Measurements from ENCODE around the gene KRT6B.

Gene KRT6B

DNA sequence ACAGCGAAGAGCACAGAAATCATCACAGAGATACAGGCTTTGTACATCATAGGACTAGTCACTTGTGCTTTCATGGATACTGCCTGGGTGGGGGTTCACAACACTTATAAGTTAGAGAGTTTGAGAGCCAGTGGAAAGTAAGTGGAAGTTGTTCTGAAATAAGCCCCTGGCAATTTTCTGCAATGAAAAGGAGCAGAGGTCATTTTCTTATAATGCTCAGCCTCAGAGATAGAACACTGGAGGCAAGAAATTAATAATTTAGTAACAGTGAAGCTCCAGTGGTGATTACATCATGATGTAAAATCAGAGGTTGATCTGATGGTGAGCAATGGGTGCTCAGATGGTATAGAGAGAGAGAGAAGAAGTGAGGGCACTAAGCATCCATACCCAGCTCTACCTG lies 35.3 kb upstream of the KRT6B start:
- DNase-seq (ENCODE audit: extremely low read depth, low read depth) = no peak
- TF ChIP-seq, protein P1, sequence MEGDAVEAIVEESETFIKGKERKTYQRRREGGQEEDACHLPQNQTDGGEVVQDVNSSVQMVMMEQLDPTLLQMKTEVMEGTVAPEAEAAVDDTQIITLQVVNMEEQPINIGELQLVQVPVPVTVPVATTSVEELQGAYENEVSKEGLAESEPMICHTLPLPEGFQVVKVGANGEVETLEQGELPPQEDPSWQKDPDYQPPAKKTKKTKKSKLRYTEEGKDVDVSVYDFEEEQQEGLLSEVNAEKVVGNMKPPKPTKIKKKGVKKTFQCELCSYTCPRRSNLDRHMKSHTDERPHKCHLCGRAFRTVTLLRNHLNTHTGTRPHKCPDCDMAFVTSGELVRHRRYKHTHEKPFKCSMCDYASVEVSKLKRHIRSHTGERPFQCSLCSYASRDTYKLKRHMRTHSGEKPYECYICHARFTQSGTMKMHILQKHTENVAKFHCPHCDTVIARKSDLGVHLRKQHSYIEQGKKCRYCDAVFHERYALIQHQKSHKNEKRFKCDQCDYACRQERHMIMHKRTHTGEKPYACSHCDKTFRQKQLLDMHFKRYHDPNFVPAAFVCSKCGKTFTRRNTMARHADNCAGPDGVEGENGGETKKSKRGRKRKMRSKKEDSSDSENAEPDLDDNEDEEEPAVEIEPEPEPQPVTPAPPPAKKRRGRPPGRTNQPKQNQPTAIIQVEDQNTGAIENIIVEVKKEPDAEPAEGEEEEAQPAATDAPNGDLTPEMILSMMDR (IDR thresholded peaks at IDR 0.05; ENCODE audit: low read depth, low read length, missing control alignments) = no peak
- H3K4me3 ChIP-seq (replicated peaks; ENCODE audit: low read depth, low read length) = no peak overlapping the region

DNA sequence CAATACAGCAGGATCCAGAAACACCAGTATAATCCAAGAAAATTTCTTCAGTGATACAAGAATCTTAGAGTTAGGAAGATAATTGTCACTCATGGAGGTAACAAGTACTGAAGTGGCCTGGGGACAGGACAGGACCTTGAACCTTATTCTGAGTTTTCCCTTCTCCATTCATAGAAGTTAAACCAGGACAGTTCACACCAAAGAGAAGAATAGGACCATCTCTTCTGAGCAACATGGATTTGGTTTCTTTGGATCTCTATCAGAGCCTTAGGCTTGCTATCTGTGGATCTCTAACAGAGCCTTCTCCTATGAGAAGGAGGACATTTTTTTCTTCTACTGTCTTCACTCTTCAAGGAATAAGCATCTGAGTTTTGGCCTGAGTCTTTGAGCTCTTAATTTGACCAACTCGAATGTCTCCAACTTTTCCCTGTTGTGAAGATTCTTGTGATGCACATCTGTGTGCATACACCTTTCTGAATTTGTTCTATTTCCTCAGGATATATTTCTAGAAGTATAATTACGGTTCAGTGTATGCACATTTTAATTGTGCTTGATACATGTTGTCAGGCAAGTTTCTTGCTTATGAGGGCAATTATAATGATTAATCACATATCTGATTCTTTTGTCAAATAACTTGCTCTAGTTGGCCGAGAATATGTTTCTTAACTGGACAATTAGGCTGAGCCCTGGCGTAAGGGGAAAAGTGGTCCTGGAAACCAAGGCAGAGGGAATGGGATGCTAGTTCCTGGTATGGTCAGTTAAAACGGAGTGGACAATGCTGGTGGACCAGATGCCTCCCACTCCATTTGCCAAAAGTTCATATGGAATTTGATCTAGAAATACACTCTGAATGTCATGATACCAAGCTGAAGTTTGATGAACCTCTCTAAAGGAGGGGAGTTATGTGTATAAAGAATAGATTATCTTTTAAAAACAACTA lies 34.5 kb upstream of the KRT6B start:
- no peak overlapping the region for H3K4me3 ChIP-seq (replicated peaks; ENCODE audit: low read depth, low read length)
- TF ChIP-seq, protein P1 (IDR thresholded peaks at IDR 0.05; ENCODE audit: low read depth, low read length, missing control alignments) = no peak
- DNase-seq (ENCODE audit: extremely low read depth, low read depth) = no peak

DNA sequence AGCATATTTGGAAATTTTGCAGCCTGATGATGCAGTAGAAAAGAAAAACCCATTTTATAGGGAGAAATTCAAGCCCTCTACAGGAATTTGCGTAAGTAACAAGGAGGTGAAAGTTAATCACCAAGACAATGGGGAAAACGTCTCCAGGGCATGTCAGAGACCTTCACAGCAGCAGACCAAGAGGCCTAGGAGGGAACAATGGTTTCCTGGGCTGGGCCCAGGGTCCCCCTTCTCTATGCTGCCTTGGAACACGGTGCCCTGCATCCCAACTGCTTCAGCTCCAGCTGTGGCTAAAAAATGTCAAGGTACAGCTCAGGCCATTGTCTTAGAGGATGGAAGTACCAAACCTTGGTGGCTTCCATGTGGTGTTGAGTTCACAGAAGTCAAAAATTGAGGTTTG lies 28.1 kb upstream of the KRT6B start:
- H3K4me3 ChIP-seq (replicated peaks; ENCODE audit: low read depth, low read length) = no peak overlapping the region
- TF ChIP-seq, protein P1 (IDR thresholded peaks at IDR 0.05; ENCODE audit: low read depth, low read length, missing control alignments) = no peak
- DNase-seq (ENCODE audit: extremely low read depth, low read depth) = no peak

DNA sequence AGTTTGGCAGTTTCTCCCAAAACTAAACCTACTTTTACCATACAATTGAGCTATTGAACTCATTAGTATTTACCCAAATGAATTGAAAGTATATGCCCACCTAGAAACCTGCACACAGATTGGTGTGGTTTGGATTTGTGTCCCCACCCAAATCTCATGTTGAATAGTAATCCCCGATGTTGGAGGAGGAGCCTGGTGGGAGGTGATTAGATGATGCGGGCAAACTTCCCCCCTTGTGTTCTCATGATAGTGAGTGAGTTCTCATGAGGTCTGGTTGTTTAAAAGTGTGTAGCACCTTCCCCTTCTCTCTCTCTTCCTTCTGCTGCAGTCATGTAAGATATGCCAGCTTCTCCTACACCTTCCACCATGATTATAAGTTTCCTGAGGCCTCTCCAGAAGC lies 25.7 kb upstream of the KRT6B start:
- TF ChIP-seq, protein P1 (IDR thresholded peaks at IDR 0.05; ENCODE audit: low read depth, low read length, missing control alignments) = no peak
- DNase-seq (ENCODE audit: extremely low read depth, low read depth) = no peak

DNA sequence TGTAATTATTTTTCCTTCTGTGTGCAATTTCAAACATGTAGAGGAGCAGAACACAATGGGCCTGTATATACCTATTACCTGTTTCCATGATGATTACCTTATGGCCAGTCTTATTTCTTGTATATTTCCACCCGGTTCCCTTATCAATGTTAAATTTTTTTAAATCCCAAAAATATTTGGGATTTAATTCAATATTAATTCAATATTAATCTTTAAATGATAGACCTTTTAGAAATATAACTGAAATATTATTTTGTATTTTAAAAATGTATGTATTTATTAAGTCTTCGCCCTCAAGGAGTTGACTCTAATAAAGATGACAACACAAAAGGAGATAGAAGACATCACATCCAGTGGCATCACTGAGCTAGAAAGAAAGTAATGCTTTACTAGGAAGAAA lies 22.3 kb upstream of the KRT6B start:
- TF ChIP-seq, protein P1 (IDR thresholded peaks at IDR 0.05; ENCODE audit: low read depth, low read length, missing control alignments) = no peak
- DNase-seq (ENCODE audit: extremely low read depth, low read depth) = no peak

More for the DNA sequence above, 25.7 kb upstream of the KRT6B start:
- H3K4me3 ChIP-seq (replicated peaks; ENCODE audit: low read depth, low read length) = no peak overlapping the region

DNA sequence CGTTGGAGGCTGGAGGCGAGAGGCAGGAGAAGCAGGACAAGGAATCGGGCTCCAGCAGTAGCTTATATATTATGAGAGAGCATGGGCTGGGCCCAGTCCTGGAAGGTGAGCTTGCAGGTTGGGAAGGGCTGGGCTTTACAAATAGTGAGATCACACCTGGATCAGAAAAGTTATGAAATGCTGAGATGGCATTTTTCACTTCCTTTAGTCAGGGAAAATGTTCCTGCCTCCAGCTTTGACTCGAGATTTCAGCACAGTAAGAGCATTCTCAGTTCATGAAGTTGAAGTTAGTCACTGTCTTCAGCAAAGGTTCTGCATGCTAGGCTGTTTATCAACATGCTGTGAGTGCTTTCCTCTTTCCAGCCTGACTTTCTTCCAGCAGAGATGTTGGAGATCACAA lies 21.8 kb upstream of the KRT6B start, which contains the start of gene KRT6C:
KRT6C (minus strand) TSS at position 38 of the 400 bp plus-strand sequence. CDS start 68 bp downstream, outside the sequence.
- no peak within 1 kb of the TSS for H3K4me3 ChIP-seq (replicated peaks; ENCODE audit: low read depth, low read length)
- TF ChIP-seq, protein P1 (IDR thresholded peaks at IDR 0.05; ENCODE audit: low read depth, low read length, missing control alignments) = no peak

More for the DNA sequence above, 22.3 kb upstream of the KRT6B start:
- H3K4me3 ChIP-seq (replicated peaks; ENCODE audit: low read depth, low read length) = no peak overlapping the region

More for the DNA sequence above, 21.8 kb upstream of the KRT6B start, which contains the start of gene KRT6C:
- no peak for DNase-seq (ENCODE audit: extremely low read depth, low read depth)
